ENCODE results near the gene STX1B. TPM values are rescaled to one million over a fixed set of nuclear protein-coding genes. Genes with fewer than 3 reads are reported as not detected.

STX1B gene
- total RNA-seq, 1 donor from 2014 or later, result 12.0 TPM

DNA sequence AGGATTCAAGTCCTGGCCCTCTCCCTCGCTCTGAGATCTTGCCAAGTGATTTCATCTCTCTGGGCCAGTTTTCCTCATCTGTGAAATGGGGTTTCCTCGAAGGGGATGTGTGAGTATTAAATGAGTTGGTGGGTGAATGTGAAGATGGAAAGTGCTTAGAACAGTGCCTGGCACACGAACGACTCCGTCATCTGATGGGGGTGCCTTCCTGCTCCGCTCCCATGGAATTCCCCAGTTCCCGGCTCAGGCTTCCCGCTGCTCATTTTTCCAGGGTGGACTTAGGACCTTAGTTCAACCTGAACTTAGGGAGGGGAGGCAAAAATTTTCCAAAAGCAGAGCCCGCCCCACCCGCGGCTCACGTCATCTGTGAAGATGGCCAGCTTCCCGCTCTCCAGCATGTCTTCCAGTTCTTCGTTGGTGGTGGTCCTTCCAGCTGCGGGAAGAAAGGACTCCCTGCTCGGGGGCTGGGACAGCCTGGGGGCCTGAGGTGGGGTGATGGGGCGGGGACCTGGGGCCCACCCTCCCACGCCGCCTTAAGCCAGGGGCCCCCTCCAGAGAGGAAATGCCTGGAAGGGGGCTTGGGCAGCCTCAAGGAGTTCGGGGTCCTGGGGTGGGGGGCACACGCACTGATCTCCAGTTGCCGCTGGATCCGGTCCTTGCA lies 14.0 kb downstream of the STX1B start:
- no peak for DNase-seq

DNA sequence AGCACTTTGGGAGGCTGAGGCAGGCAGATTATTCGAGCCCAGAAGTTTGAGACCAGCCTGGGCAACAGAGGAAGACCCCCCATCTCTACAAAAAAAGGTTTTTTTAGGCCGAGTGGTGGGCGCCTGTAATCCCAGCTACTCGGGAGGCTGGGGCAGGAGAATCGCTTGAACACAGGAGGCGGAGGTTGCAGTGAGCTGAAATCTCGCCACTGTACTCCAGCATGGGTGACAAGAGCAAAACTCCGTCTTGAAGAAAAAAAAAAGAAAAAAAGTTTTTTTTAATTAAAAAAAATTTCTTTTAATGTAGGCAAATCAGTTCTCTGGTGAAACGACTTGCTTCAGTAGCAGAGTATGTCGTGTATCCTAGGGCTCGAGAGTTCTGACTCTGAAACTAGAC lies 14.5 kb downstream of the STX1B start:
- no peak for DNase-seq

GRCh38 chr16:30992931-30993816 lies 17.3 kb downstream of the STX1B start:
- DNase-seq, result no peak

- DNase-seq, result no peak
Measured at GRCh38 chr16:30992276-30992780, 18.1 kb downstream of the STX1B start.

- no peak for DNase-seq
Measured at GRCh38 chr16:30991052-30991451, 19.4 kb downstream of the STX1B start.

- DNase-seq, result no peak
Measured at GRCh38 chr16:30990105-30990504, 20.3 kb downstream of the STX1B start.

- DNase-seq, result no peak
Measured at GRCh38 chr16:30989469-30990047, 20.9 kb downstream of the STX1B start.

GRCh38 chr16:30987581-30988190 lies 22.8 kb downstream of the STX1B start:
- no peak for DNase-seq

DNA sequence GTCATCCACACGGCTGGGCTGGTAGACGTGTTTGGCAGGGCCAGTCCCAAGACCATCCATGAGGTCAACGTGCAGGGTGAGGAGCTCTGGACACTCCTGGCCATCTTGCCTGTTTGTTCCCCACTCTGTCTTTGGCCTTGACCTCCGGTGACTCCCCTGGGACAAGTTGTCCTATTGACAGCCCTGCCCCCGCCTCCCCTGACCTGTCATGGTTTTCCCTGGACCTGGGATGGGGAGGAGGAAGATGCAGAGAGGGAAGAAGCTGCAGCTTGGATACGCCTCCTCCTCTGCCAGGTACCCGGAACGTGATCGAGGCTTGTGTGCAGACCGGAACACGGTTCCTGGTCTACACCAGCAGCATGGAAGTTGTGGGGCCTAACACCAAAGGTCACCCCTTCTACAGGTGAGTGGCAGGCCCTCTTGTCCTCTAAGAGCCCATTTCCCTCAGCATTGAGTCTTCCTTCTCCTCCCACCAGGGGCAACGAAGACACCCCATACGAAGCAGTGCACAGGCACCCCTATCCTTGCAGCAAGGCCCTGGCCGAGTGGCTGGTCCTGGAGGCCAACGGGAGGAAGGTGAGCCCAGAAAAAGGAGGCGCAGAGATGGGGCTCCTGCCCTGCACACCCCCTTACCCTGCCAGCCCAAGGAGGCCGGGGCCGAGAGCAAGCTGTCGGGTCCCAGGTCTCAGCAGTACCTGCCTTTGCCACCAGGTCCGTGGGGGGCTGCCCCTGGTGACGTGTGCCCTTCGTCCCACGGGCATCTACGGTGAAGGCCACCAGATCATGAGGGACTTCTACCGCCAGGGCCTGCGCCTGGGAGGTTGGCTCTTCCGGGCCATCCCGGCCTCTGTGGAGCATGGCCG lies 24.1 kb downstream of the STX1B start:
- DNase-seq, result no peak

DNA sequence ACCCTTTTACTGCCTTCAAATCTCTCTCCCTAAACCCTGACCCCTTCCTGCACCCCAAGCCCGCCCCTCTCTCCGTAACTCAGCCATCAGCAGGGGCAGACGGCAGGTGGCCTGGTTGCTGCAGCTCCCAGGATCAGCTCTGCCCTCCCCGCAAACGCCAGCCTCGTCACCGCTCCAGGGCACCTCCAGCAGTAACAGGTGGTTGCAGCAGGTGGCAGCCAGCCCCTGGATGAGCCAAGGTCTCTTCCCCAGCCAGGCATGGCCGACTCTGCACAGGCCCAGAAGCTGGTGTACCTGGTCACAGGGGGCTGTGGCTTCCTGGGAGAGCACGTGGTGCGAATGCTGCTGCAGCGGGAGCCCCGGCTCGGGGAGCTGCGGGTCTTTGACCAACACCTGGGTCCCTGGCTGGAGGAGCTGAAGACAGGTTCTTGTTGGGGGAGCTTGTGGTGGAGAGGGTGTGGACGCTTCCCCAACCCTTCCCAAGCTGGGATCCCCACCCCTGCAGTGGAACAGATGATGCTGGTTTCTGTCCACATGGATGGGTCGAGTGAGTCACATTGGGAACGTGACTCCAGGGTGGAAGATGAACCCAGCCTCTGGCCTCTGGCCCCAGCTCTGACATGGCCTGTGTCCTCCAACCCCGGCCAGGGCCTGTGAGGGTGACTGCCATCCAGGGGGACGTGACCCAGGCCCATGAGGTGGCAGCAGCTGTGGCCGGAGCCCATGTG lies 24.9 kb downstream of the STX1B start:
- DNase-seq, result no peak

GRCh38 chr16:30984669-30985400 lies 25.6 kb downstream of the STX1B start, which contains the start of gene HSD3B7:
Gene HSD3B7, plus strand, starts transcription at chr16:30985207. Its CDS starts 452 bp downstream, at chr16:30985659.
- DNase-seq, result peak; percentile 64

DNA sequence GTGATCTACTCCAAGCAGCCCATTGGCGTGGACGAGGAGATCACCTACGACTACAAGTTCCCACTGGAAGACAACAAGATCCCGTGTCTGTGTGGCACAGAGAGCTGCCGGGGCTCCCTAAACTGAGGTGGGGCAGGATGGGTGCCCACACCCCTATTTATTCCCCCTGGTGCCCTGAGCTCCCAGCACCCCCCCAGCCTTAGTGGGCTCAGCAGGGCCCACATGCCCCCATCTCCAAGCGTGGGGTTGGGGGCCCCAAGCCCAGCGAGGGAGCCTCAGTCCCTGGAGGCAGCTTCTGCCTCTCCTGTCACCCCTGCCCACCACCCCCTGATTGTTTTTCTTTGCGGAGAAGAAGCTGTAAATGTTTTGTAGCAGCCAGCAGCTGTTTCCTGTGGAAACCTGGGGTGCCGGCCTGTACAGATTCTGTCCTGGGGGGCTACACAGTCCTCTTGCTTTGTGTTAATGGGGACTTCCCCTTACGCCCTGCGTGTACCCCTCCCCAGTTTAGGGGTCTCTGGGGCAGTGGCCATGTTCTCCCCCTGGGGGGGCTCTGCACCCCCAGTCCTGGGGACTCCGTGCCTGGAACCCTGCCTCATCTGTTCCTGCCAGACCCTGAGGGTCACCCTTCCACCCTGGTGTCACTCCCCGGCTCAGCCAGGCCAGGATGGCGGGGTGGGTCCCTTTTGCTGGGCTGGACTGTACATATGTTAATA lies 26.4 kb downstream of the STX1B start:
- DNase-seq, result no peak

DNA sequence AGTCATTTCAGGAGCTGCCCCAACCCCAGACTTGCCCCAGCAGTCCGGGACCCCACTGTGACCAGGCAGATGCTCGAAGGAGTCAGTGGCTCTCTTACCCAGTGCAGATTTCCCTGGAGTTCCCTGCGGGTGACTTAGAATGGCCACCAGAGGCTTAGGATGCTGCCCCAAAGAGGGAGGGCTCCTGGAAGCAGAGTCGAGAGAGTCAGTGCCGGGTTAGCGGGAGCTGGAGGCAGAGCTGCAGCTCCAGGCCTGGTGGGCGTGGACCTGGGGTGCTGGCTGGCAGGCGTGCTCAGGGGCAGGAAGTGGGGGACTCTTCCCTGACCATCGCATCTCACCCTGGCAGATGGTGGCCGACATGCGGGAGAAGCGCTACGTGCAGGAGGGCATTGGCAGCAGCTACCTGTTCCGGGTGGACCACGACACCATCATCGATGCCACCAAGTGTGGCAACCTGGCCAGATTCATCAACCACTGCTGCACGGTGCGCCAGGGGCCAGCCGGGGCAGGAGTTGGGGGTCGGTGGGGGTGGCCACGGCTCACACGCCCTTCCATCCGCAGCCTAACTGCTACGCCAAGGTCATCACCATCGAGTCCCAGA lies 27.0 kb downstream of the STX1B start:
- DNase-seq, result no peak

- no peak for DNase-seq
Measured at GRCh38 chr16:30982548-30983288, 27.7 kb downstream of the STX1B start.

DNA sequence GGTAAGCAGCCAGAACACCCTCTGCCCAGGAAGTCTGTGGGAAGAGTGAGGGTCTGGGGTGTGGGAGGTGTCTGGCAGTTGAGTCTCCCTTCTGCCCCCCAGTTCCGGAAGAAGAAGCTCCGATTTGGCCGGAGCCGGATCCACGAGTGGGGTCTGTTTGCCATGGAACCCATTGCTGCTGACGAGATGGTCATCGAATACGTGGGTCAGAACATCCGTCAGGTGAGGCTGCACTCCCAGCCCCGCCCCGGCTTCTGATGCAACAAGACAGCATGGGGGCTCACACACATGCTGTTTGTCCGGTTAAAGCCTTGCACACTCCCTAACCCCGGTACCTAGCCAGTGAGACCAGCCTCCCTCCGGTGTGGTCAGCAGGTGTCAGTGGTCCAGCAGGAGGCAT lies 29.5 kb downstream of the STX1B start:
- DNase-seq, result no peak

DNA sequence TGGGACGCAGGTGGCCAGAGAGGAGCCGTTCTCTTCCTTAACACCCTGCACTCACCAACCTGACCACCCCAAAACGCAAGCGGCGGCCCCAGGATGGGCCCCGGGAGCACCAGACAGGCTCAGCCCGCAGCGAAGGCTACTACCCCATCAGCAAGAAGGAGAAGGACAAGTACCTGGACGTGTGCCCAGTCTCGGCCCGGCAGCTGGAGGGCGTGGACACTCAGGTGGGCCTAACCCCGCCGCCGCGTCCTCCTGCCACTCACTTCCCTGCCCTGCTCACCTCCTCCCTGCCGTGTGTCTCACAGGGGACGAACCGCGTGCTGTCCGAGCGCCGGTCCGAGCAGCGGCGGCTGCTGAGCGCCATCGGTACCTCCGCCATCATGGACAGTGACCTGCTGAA lies 30.0 kb downstream of the STX1B start:
- no peak for DNase-seq

DNA sequence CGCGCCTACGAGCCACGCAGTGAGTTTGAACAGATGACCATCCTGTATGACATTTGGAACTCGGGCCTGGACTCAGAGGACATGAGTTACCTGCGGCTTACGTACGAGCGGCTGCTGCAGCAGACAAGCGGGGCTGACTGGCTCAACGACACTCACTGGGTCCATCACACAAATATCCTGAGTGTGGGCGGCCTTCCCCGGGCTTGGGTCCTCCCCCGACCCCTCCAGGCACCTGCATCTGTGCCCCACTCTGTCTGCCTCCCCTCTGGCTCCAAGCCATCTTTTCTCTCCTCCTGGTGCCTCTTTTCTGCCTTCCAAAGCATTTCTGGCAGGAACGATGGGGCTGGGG lies 30.4 kb downstream of the STX1B start:
- DNase-seq, result no peak

Data from occipital lobe (tissue), 2 donors.